Measurements from ENCODE around the gene CTAGE9.
"Not testable (repeated sequence)": the region's sequence is repeated elsewhere in the genome, so short reads cannot be mapped to it uniquely, and the experiment has no call there.

The CTAGE9 gene

DNA sequence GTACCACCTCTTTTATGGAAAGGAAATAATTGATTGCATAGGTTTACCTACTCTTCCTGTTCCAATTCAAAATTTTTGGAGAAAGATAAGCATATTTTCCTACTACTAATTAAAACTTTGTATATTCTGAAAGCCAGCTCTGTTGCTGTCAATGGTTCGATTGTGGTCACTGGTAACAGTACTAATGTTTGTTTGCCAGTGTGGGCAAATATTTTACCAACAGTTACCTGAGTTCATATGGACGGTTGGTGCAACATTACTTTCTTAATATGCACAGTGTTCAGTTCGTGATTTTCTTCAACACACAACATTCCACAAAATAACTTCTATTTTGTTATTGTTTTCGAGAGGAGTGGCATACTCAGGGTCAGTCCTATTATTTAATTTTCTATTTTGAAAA is 17.1 kb upstream of the CTAGE9 start:
- DNase-seq = no peak

DNA sequence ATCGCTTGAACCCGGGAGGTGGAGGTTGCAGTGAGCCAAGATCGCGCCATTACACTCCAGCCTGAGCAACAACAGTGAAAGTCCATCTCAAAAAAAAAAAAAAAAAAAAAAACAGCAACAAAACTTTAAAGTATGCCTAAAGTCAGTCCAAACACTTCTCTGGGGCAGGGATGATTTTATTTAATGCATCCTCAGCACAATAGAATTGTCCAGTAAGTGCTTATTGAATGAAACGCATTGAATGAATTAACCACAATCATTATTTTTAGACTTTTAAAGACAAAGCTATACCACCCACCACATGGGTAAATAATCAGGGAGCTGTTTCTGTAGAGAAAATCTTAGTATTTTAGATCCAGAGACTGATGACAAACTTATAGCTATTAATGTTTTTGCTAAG is 16.6 kb upstream of the CTAGE9 start:
- DNase-seq = no peak

DNA sequence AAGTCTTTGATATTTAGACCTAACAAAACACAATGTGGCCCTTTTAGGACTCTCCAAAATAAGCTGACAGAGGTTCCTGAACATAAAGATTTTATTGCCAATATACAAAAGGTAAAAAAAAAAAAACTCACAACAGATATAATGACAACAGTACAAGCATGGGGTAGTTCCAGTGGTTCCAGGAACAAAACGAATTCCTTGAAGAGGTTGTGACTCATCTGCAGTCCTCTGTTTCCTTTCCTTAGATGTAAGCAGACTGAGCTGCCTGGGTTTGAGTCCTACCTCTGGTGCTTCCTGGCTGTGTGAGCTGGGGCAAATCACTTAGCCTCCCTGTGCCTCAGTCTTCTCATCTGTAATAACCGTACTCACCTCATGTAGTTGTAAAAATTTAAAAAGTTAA is 13.3 kb upstream of the CTAGE9 start:
- no peak for DNase-seq

DNA sequence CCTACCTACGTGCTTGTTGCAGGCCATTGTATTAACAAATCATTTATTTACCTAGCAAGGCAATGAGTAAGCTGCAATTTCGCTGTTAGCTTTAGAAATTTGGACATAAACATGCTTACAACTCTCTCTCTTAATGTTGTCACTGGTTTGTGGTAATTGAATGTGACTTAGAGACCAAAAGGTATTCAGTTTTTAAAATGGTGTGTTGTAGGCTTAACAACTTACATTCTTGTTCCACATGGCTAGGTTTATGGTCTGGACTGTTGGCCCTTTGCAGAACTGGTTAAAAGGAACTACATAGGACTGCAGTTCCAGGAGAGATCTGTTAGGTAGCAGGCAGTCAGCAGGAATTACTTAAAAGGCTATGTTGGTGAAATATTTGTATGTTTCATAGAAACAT is 10.3 kb upstream of the CTAGE9 start:
- DNase-seq = no peak

DNA sequence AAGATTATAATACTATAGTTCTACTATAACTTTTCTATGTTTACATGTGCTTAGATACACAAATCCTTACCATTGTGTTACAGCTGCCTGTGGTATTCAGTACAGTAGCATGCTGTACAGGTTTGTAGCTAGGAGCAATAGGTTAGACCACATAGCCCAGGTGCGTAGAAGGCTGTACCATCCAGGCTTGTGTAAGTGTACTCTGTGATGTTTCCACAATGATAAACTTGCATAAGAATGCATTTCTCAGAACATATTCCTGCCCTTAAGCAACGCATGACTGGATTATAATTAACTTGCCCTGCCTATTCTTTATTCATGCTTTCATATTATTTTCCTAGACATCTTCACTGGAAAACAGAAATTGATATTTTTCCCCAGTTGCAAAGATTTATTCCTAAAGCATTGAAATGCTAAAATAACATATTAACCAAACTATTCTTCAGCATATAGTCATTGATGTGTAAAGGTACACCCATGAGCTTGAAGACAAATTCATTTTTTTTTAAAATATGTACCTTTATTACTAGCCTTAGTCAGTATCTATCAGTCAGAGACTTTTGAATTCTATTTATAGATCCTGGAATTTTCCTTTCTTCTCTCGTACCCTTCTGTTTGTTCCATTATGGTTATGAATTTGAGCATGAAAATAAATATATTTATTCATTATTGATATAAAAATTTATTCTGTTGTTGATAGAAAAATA is 7.2 kb upstream of the CTAGE9 start:
- no peak for DNase-seq

DNA sequence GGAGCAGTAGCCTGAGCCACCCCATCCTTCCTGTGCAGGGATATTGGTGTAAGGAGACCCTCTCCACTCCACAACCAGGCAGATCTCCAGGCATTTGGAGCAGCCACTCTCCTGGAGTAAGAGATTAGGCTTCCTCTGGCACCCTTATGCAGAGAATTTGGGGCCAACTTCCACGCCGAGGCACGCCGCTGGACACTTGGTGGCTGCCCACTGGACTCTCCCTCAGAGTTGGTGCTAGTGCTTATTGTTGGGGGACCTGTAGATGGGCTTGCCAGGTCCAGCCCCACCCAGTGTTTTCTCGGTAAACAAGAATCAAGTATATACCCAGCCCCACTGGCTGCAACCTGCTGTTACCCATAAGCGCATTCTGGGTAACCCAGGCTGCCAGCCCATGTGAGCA is 4.8 kb upstream of the CTAGE9 start:
- not testable (repeated sequence) for DNase-seq

DNA sequence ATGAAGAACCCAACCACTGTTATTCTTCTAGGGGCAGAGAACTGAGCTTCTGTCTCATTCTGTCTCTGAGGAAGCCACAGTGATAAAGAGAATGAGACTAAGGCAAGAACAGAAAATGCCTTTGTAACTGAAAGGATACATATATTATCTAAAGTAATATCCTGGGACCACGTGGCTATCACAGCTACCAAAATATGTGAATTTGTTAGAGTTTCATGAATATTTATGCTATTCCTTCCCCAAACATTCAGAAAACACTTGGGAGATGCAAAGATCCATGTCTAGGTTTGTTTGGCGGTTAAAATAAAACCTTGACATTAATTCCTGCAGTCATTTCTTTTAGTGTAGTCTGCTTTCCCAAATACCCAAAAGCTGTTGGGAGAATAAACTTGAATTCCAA is 6.9 kb downstream of the CTAGE9 start:
- not testable (repeated sequence) for DNase-seq

DNA sequence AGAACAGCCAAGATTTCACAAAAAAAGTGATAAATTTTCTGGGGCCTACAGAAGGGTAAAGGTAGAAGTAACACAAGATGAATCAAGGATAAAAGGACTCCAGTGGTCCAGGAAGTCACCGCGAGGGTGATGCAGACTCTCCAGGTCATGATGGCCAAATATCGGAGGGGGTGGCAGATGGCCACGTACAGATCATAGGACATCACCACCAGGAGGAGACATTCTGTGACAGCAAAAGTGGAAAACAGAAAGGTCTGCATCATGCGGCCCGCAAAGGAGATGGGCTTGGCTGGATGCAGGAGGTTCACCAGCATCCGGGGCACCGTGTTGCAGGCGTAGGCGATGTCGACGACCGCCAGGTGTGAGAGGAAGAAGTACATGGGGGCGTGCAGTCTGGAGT is 10.0 kb downstream of the CTAGE9 start:
- DNase-seq = not testable (repeated sequence)

DNA sequence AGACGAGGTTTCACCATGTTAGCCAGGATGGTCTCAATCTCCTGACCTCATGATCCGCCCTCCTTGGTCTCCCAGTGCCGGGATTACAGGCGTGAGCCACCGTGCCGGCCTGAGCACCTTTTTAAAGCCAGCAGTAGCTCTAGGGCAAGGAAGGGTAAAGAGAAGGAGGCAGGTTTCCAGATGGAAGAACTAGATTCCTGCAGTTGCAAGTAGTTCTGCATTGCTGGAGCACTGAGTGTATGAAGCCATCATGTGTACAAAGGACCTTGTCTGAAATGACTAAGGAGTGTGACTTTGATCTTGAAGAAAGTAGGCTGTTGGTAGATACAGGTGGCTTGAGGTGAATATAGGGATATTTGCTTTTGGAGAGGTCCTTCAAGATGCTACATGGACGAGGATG is 13.9 kb downstream of the CTAGE9 start:
- DNase-seq = no peak

DNA sequence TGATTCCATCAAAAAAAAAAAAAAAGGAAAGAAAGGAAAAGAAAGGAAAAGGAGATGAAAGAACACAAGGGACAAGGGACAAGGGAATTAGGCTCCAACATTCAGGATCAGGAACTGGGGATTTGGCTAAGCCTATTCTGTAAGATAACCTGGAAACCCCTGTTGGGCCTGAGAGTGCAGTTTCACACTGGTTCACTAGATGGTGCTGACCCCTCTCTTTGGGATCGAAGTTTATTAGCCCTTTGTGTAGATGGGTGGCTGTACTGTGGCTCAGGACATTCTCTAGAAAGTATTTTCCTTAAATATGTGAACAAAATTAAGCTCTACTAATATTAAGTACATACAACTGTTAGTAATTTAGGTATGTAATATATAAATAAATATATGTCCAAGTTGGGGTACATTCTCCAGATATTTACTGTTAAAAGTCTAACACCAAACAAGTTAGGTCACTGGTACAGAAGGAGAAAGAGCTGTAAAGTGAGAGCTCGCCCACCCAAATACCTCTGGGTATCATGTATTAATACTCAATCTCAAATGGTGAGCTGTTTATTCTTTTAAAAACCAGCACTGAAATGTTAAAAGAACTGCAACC is 15.9 kb downstream of the CTAGE9 start:
- DNase-seq = peak; percentile 51

DNA sequence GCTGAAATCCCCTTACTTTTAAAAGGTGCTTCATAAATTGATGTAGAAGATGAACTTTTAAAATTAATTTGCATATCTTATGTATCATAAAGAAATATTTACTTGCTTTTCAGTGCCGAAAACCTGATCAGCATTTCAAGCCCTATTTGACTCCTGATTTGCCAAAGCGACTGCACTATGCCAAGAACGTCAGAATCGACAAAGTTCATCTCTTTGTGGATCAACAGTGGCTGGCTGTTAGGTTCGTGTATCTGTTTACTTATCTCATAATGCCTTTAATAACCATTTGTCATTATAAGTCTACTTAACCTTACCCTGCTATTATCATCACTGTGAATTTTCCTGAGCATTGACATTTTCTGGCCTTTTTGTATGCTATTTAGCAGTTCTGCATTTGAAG is 17.4 kb downstream of the CTAGE9 start:
- no peak for DNase-seq

DNA sequence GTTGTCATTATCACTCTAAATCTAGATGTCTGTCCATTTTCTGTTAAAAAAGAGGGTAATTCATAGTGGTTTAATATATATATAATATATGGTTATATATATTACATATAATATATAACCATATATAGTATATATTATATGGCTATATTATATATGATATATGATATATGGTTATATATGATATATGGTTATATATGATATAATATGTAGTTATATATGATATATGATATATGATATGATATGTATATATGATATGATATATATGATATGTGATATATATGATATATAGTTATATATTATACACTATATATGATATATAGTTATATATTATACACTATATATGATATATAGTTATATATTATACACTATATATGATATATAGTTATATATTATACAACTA is 18.2 kb downstream of the CTAGE9 start:
- no peak for DNase-seq

DNA sequence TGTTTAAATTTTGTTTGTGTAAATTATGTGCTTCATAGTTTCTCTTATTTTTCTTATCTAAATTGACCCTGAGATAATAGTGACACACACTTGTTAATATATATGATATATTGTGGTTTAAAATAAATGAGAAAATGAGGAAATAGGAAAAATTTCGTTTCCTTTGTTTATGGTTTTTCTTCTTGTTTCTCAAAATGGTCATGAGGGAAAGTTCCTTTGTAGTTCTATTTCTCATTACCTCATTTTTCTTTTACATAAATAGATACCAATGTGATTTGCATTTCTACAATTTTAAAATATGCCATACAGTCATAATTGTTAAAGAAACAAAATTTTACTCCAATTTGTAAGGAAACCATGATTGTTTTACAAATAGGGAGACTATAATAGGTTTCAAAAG is 18.8 kb downstream of the CTAGE9 start:
- no peak for DNase-seq

DNA sequence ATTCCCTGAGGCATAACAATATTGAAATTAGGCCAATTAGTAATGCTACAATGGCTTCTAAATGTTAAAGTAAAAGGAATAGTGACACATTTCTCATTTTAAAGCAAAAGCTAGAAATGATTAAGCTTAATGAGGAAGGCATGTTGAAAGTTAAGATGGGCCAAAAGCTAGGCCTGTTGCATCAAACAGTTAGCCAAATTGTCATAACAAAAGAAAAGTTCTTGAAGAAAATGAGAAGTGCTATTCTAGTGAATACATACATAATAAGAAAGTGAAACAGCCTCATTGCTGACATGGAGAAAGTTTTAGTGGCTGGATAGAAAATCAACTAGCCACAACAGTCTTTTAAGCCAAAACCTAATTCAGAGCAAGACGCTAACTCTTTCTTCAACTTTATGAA is 22.5 kb downstream of the CTAGE9 start:
- no peak for DNase-seq

DNA sequence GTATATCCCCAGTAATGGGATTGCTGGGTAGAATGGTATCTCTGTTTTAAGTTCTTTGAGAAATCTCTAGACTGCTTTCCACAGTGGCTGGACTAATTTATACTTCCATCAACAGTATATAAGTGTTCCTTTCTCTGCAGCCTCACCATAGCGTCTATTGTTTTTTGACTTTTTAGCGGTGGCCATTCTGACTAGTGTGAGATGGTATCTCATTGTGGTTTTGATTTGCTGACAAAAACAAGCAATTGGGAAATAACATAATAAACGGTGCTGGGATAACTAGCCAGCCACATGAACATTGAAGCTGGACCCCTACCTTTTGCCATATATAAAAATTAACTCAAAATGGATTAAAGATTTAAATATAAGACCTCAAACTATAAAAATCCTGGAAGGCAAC is 23.8 kb downstream of the CTAGE9 start:
- no peak for DNase-seq

DNA sequence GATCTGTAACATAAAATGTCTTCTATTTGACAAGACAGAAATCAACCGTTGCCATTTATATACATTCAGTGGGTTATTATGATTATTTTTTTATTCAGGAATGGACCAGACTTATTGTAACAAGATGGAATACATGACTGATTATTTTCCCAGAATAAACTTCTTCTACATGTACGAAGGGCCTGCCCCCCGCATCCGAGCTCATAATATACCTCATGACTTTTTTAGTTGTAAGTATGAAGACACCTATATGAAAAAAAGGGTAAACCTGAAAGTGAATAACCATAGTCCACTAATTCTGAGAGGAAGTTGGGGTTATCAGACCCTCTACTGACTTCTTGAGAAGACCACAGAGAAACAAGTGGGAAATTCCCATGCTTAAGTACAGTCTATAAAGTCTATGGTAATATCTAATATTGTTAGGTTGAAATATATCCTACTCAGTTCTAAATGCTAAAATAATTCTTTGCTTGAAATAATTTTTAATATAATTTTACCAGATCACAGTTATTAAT is 25.5 kb downstream of the CTAGE9 start:
- DNase-seq = no peak

DNA sequence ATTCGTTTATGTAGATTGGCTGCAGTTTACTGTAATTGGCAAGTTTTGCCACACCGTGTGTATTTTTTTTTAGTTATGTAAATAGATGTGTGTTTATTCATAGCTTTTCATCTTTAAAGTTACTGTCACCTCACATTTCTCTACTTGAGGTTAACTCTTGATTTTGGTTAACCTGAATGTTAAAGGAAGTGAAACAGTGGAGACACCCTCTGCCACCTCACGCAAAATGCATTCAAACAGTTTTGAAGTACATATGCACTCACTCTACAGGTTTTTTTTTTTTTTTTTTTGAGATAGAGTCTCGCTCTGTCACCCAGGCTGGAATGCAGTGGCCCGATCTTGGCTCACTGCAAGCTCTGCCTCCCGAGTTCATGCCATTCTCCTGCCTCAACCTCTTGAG is 27.3 kb downstream of the CTAGE9 start:
- DNase-seq = no peak

DNA sequence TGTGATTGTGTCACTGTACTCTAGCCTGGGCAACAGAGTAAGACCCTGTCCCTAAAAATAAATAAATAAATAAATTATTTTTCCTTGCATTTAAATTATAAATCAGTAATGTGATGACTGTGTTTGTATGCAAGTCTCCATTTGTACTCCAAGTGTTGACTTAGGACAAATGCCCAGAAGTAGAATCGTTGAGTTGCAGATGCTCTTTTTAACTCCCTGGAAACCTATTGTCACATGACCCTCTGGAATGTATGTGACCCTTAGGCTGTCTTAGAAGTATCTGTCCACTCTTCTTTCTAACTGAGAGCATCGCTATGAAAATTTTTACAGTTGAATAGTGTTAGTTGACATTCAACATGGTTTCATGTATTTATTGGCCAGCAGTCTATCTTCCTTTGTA is 28.4 kb downstream of the CTAGE9 start:
- DNase-seq = no peak

DNA sequence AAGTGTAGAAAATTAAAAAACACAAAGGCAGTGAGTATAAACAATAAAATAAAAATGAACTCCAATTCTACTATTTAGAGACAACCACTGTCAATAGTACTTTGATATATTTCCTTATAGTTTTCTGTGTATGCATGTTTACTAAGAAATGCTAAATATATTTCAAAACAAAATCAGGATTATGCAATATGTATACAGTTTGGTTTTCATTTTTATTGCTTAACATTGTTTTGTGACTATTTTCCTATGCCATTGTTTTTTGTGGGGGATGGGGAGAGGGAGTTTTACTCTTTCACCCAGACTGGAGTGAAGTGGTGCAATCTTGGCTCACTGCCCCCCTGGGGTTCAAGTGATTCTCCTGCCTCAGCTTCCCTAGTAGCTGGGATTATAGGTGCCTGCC is 29.2 kb downstream of the CTAGE9 start:
- DNase-seq = no peak

DNA sequence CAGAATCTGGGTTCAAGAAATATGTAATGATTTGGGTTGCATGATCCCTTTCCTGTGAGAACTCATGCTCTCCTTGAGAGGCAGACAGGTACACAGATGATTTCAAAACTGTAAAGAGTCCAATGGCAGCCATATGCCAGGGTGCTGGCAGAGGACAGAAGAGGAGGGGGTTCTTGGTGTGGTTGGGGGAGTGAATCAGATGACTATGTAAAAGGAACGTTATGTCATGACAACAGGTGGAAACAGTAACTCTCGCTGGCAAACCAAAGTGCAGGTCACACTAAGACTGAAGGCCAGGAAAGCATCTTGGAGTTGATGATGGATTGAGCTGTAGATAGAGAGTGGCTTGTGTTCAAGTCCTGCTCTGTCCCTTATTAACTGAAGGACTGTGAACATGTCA is 29.9 kb downstream of the CTAGE9 start:
- no peak for DNase-seq

DNA sequence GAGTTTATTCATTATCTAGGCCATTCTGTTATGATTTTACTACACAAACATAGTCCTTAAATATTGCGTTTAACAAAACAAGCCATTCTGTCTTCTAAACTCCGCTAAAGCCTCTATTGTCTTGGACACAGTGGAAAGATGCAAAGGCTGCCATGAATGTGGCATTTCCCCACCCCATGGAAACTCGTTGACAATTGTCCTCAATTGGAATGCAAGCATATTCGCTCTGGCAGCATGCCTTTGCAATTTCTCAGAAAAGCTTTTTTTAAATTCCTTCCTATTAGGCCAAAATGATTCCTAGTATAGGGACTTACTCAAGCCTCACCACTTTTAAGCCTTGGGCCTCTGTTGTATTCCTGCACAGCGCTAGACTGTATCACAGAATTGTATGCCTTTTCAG is 32.4 kb downstream of the CTAGE9 start:
- DNase-seq = no peak

DNA sequence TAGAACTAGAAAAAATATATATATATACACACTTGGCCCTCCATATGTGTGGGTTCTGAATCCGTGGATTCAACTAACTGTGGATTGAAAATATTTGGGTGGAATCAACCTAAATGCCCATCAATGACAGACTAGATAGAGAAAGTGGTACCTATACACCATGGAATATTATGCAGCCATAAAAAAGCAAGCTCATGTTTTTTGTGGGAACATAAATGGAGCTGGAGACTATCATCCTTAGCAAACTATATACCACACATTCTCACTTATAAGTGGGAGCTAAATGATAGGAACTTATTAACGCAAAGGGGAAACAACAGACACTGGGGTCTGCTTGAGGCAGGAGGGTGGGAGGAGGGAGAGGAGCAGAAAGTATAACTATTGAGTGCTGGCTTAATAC is 37.6 kb downstream of the CTAGE9 start:
- DNase-seq = no peak

DNA sequence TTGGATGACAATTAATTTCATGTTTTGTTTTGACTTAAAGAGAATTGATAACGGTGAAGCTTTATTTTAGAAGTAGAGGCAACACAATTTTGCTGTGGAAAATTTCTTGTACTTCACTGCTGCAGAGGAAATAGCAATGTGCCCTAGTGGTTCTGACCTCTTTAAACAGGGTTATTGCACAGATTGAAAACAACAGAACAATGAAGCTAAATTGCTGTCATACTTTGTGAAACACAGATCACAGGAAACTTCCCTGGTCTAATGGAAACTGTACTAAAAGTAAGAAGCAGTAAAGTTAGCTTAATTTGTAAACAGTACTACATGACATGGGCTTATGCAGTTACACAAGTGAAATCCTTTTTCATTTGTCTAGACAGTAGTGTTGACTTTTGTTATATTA is 40.9 kb downstream of the CTAGE9 start:
- DNase-seq = no peak

DNA sequence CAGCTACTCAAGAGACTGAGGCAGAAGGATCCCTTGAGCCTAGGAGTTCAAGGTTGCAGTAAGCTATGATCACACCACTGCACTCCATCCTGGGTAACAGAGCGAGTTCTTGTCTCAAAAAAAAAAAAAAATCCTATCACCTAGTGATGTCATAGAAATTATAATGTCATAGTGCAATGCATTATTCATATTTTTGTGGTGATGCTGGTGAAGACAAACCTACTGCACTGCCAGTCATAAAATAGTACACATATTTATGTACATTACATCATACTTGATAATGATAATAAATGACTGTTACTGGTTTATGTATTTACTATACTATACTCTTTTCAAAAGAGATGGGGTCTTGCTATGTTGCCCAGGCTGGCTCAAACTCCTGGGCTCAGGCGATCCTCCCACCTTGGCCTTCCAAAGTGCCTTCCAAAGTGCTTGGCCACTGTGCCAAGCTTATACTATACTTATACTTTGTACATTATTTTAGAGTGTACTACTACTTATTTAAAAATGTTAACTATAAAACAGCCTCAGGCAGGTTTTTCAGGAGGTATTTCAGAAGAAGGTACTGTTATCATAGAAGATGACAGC is 47.1 kb downstream of the CTAGE9 start:
- DNase-seq = no peak

DNA sequence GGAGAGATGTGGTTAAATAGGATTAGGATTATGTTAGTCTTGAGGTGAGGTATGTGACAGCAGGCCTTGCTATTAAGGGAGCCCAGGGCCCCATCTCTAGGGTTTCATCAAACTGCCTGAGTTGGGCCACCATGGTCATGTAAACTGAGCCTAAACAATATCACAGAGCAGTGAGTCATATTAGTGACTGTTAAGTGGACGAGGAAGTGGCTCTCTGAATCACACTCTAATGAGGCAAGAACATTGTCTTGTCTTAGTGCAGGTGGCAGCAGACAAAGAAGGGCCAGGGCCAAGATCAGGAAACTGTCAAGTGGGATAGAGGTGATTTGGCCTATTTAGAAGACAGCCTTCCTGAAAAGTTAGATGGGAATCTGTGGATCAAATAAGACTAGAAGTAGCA is 50.6 kb downstream of the CTAGE9 start:
- DNase-seq = no peak
